ENCODE measurements around the gene TTC1. TPM values are rescaled to one million over a fixed set of nuclear protein-coding genes. Genes with fewer than 3 reads are reported as not detected.

TTC1 gene
- total RNA-seq, 2 experiments from 2014 or later, result 50.2 to 57.5 TPM

DNA sequence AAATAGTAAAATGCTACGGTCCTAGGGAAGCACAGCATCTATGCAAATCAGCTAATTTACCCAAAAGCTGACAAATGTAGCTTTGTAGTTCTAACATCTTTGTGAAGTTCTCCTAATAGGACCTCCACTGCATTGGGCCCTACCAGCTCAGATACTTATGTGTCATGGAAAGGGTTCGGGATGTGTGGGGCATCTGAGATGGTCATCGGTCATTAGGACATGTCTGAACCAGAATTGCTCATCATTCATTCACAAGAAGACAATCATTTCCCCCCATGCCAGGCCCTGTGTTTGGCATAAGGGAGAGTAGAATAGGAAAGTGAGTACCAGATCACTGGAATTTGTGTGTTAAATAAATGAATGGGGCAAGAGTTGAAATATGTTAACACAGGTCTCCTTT is 74.6 kb downstream of the TTC1 start:
- no peak overlapping the region for H3K4me3 Mint-ChIP-seq
- intact Hi-C loops (cut with micrococcal nuclease), result no loop called here
- no peaks in the 10 kb centered on the region for H3K27me3 Mint-ChIP-seq
- CTCF ChIA-PET, result no interaction called here
- H3K9me3 Mint-ChIP-seq, result no peaks in the 10 kb centered on the region
- peaks cover 2% of the 10 kb centered on the region for H3K36me3 Mint-ChIP-seq (ENCODE audit: low read depth)
- DNase-seq, result no peak
- ATAC-seq, result no peak
- TF ChIP-seq, protein P1, sequence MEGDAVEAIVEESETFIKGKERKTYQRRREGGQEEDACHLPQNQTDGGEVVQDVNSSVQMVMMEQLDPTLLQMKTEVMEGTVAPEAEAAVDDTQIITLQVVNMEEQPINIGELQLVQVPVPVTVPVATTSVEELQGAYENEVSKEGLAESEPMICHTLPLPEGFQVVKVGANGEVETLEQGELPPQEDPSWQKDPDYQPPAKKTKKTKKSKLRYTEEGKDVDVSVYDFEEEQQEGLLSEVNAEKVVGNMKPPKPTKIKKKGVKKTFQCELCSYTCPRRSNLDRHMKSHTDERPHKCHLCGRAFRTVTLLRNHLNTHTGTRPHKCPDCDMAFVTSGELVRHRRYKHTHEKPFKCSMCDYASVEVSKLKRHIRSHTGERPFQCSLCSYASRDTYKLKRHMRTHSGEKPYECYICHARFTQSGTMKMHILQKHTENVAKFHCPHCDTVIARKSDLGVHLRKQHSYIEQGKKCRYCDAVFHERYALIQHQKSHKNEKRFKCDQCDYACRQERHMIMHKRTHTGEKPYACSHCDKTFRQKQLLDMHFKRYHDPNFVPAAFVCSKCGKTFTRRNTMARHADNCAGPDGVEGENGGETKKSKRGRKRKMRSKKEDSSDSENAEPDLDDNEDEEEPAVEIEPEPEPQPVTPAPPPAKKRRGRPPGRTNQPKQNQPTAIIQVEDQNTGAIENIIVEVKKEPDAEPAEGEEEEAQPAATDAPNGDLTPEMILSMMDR (IDR thresholded peaks at IDR 0.05), result no peak
- POLR2A ChIA-PET, result no interaction called here
- no peak overlapping the region for H3K27ac Mint-ChIP-seq
- no peaks in the 10 kb centered on the region for H3K4me1 Mint-ChIP-seq (ENCODE audit: low read depth)

DNA sequence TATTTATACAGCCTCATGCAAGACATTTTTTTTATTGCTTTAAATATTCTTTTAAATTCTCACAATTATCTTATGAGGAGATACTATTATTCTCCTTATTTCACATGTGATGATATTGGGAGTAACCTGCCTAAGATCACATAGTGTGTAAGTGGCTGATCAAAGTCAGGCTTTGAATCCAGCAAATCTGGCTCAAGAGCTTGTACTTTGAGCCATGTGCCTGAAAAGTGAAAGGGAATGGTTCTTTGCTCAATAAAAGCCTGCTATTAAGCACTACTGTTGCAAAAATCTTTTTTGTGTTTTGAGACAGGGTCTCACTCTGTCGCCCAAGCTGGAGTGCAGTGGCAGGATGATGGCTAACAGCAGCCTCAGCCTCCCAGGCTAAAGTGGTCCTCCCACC is 75.2 kb downstream of the TTC1 start:
- TF ChIP-seq, protein P1 (IDR thresholded peaks at IDR 0.05), result no peak
- POLR2A ChIA-PET, result no interaction called here
- H3K27ac Mint-ChIP-seq, result no peak overlapping the region
- no peak for ATAC-seq
- H3K4me3 Mint-ChIP-seq, result no peak overlapping the region
- H3K36me3 Mint-ChIP-seq (ENCODE audit: low read depth), result peaks cover 2% of the 10 kb centered on the region
- CTCF ChIA-PET, result no interaction called here
- H3K4me1 Mint-ChIP-seq (ENCODE audit: low read depth), result no peaks in the 10 kb centered on the region
- intact Hi-C loops (cut with micrococcal nuclease), result no loop called here
- H3K9me3 Mint-ChIP-seq, result no peaks in the 10 kb centered on the region
- H3K27me3 Mint-ChIP-seq, result no peaks in the 10 kb centered on the region
- no peak for DNase-seq

DNA sequence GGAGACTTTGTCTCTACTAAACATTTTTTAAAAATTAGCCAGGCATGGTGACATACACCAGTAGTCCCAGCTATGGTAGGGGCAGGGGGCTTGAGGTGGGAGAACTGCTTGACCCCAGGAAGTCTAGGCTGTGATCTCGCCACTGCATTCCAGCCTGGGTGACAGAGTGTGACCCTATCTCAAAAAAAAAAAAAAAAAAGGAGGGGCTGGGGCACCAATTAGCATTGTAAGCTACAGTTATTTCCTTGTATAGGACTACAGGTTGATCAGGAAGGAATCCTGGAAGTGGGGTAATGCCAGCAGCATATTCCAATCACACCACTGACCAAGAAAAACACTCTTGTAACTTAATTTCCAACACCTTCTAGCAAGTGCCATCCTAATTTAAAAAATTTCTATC is 78.3 kb downstream of the TTC1 start:
- H3K9me3 Mint-ChIP-seq, result no peaks in the 10 kb centered on the region
- H3K4me3 Mint-ChIP-seq, result no peak overlapping the region
- DNase-seq (no peak), ATAC-seq (no peak)
- H3K4me1 Mint-ChIP-seq (ENCODE audit: low read depth), result peaks cover 2% of the 10 kb centered on the region
- H3K27me3 Mint-ChIP-seq, result no peaks in the 10 kb centered on the region
- no peak overlapping the region for H3K27ac Mint-ChIP-seq
- H3K36me3 Mint-ChIP-seq (ENCODE audit: low read depth), result peaks cover 8% of the 10 kb centered on the region
- intact Hi-C loops (cut with micrococcal nuclease), result no loop called here
- TF ChIP-seq, protein P1 (IDR thresholded peaks at IDR 0.05), result no peak
- ChIA-PET POLR2A (no interaction called here), CTCF (no interaction called here)

DNA sequence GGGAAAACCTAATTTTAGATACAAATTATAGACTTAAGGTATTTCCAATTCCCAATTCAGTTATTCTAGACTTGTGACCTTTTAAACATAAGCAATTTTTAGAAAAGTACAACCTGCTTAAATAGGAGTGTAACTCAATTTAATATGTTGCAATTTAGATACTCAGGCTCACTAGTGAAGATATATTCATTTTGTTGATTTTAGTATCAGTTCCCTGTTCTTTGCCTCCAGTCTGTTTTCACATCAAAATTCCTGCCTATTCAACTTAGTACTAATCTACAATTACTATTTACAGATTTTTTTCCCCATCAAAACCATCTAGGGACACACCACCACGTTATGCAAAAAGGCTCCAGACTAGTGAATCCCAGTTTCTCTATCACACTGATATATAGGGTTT is 79.9 kb downstream of the TTC1 start:
- intact Hi-C loops (cut with micrococcal nuclease), result no loop called here
- TF ChIP-seq, protein P1 (IDR thresholded peaks at IDR 0.05), result no peak
- ChIA-PET CTCF (interaction anchor here (1.0 kb wide), 1 partner anchor 67 kb away, joined by 4 read pairs; no protein-coding TSS in a partner anchor), POLR2A (no interaction called here)
- H3K4me3 Mint-ChIP-seq, result no peak overlapping the region
- H3K27me3 Mint-ChIP-seq, result no peaks in the 10 kb centered on the region
- no peak for DNase-seq
- H3K27ac Mint-ChIP-seq, result no peak overlapping the region
- H3K9me3 Mint-ChIP-seq, result no peaks in the 10 kb centered on the region
- peaks cover 12% of the 10 kb centered on the region for H3K4me1 Mint-ChIP-seq (ENCODE audit: low read depth)
- peaks cover 21% of the 10 kb centered on the region for H3K36me3 Mint-ChIP-seq (ENCODE audit: low read depth)
- no peak for ATAC-seq

DNA sequence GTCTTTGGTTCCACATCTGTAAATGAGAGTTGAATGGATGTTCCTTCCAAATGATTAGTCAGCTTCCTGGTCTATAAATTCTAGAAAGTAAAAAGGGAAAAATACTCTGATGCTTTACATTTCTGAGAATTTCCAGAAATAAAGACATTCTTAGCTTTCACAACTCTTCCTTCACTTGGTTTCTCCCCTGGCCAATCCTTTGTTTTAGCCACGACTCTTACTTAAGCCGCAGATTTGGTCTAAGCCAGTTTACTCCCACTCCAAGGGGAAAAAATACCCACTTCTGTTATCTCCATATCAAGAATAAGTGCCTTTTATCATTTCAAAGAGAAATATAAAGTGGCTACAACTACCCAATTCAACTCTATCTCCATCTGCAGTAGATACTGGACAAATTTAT is 80.6 kb downstream of the TTC1 start:
- no peaks in the 10 kb centered on the region for H3K9me3 Mint-ChIP-seq
- CTCF ChIA-PET, result interaction anchor here (3.6 kb wide), 1 partner anchor 9 kb away, joined by 11 read pairs; no protein-coding TSS in a partner anchor
- no peak for ATAC-seq
- no peak for DNase-seq
- peaks cover 25% of the 10 kb centered on the region for H3K36me3 Mint-ChIP-seq (ENCODE audit: low read depth)
- POLR2A ChIA-PET, result no interaction called here
- no peaks in the 10 kb centered on the region for H3K27me3 Mint-ChIP-seq
- H3K4me1 Mint-ChIP-seq (ENCODE audit: low read depth), result peaks cover 12% of the 10 kb centered on the region
- intact Hi-C loops (cut with micrococcal nuclease), result no loop called here
- H3K4me3 Mint-ChIP-seq, result no peak overlapping the region
- no peak overlapping the region for H3K27ac Mint-ChIP-seq
- TF ChIP-seq, protein P1 (IDR thresholded peaks at IDR 0.05), result no peak
